HG03095 (cell line): Measurements from ENCODE around the gene MYO3A.
"Not testable (repeated sequence)": the region's sequence is repeated elsewhere in the genome, so short reads cannot be mapped to it uniquely, and the experiment has no call there.

Source experiments
- ATAC-seq: cut with Tn5 transposase; IDR thresholded peaks from one replicate; pipeline ENCODE4 v1.9.1; 2021; ENCODE audit warnings: moderate library complexity; ENCODE audit not compliant: unreplicated experiment

Gene MYO3A

DNA sequence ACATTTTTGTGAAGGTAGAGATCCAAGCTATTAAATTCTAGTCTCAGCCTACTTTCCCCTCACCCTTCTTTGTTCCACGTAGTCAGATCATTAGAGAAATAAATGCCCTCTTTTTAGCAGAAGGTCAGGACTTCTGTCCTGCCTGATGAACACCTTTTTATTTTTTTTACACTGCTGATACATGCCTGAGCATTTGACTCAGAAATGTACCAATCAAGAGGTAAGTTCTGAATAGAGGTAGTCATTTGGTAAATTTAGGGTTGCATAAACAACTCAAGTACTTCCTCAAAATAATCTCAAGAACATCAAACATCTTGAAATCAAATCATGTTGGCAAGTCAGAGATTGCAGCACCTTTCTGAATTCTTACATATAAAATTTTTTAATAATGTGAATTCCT, 133.7 kb downstream of the MYO3A start:
- no peak for ATAC-seq

DNA sequence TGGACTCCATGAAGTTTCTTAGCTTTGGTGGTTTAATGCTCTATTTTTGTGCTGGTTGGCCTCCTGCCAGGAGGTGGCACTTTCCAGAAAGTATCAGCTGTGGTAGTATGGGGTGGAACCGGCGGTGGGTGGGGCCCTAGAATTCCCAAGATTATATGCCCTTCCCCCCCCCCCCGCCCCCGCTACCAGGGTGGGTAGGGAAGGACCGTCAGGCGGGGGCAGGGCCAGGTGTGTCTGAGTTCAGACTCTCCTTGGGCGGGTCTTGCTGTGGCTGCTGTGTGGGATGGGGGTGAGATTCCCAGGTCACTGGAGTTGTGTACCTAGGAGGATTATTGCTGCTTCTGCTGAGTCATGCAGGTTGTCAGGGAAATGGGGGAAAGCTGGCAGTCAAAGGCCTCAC, 146.9 kb downstream of the MYO3A start:
- ATAC-seq, result not testable (repeated sequence)

DNA sequence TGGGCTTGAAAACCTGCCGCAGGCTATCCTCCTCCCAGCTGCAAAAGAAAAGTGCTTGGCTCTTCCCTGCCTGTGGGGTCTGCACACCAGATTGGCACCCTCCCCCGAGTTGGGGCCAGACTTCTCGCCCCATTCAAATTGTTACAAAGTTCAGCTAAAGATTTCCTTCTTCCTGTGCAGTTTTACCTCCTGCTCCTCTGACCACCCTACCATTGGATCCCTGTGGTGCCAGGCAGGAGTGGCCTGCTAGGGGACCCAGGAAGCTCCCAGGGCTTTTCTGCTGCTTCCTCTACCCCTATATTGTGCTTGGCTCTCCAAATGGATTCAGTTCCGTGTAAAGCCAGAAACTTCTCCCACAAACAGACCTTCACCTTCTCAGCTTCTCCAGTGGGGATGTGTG, 147.4 kb downstream of the MYO3A start:
- no peak for ATAC-seq

- no peak for ATAC-seq
Measured at GRCh38 chr10:26085549-26085948, 151.5 kb downstream of the MYO3A start.

- no peak for ATAC-seq
Measured at GRCh38 chr10:26087666-26088065, 153.6 kb downstream of the MYO3A start.

DNA sequence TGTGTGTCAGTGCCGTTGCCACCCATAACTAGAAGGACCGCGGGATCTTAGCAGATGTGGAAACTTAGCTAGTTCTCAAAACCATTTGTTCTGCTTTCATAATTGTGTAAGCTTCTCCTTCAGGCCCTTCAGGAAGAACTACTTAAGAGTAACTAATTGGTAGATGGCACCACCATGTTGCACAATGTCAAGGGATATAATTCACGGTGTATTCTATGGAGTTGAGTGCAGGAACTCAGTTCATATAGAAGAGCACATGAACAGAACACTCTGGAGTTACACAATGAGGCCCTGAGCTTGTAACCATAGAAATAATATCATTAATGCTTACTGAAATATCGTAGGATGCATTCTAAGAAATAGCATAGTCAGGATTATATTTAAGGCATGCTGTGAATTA, 156.0 kb downstream of the MYO3A start:
- no peak for ATAC-seq

- no peak for ATAC-seq
Measured at GRCh38 chr10:26090762-26091161, 156.7 kb downstream of the MYO3A start.

GRCh38 chr10:26093229-26093628, 159.2 kb downstream of the MYO3A start:
- ATAC-seq, result no peak

GRCh38 chr10:26095781-26096180, 161.8 kb downstream of the MYO3A start:
- ATAC-seq, result no peak

DNA sequence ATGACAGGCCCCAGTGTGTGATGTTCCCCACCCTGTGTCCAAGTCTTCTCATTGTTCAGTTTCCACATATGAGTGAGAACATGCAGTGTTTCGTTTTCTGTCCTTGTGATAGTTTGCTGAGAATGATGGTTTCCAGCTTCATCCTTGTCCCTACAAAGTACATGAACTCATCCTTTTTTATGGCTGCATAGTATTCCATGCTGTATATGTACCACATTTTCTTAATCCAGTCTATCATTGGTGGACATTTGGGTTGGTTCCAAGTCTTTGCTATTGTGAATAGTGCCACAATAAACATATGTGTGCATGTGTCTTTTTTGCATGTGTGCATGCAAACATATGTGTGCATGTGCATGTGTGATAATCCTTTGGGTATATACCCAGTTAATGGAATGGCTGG, 163.5 kb downstream of the MYO3A start:
- not testable (repeated sequence) for ATAC-seq

GRCh38 chr10:26112532-26112931, 178.5 kb downstream of the MYO3A start:
- ATAC-seq, result no peak

- ATAC-seq, result no peak
Measured at GRCh38 chr10:26138613-26139012, 204.6 kb downstream of the MYO3A start.

GRCh38 chr10:26156019-26156418, 222.0 kb downstream of the MYO3A start:
- no peak for ATAC-seq

- ATAC-seq, result no peak
Measured at GRCh38 chr10:26157734-26158133, 223.7 kb downstream of the MYO3A start.

DNA sequence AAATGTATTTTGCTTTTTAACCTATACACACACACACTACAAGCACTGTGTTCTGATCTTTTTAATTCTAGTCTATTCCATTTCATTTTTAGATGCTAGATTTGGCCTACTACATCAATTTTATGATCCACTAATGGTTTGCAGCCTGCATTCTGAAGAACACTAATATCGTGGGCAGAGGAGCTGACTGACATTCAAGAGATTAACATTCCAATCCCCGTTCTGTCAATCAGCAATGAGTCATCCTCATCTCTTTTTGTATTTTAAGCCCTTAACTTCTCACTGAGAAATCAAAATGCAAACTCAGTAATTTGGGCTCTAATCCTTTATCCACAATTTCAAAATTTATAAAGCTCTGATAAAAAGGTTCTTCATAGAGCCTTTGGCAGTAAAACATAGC, 235.4 kb downstream of the MYO3A start:
- no peak for ATAC-seq

DNA sequence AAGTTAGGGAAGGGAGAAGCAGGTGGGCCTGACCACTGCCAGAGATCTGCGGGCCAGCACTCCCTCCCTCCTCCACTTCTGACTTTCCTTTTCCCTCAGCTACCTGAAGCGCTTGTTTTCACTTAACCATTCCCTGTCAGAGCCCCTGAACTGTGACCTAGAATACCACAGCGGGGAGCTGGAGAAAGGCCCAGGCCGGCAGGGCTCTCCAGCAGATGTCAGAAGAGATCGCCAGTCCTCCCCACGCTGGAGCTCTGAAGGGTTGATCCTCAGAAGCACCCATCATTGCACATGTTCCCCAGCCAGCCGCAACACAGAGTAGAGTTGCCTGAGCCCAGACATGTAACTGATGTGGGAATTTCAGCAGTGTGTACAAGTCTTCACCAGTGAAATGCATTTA, 238.1 kb downstream of the MYO3A start:
- no peak for ATAC-seq

DNA sequence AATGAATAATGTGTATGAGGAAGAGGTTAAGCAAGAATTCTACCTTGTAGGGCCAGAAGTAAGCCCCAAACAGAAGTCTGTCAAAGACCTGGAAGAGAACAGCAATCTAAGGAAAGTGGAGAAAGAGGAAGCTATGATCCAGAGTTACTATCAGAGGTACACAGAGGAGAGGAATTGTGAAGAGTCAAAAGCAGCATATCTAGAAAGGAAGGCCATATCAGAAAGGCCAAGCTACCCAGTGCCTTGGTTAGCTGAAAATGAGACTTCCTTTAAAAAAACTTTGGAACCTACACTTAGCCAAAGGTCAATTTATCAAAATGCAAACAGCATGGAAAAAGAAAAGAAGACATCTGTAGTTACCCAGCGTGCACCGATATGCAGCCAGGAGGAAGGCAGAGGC, 239.8 kb downstream of the MYO3A start:
- no peak for ATAC-seq

DNA sequence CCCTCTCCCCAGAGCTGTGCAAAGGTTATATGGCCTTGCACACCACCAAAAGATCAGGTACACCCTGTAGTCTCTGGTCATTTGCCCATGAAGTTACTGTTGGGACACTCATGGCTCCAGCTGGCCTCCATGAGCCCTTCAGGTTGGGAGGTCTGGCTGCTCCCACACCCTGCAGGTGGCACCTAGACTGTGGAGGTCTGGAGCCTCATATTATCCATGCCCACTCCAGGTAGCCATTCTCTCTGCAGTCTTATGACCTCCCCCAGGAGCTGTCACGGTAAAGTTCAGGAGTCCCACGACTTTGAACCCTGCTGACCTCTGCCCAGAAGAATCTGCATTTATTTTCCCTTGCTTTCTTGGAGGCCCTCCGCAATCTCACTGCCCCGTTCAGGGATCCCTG, 243.3 kb downstream of the MYO3A start:
- ATAC-seq, result no peak

DNA sequence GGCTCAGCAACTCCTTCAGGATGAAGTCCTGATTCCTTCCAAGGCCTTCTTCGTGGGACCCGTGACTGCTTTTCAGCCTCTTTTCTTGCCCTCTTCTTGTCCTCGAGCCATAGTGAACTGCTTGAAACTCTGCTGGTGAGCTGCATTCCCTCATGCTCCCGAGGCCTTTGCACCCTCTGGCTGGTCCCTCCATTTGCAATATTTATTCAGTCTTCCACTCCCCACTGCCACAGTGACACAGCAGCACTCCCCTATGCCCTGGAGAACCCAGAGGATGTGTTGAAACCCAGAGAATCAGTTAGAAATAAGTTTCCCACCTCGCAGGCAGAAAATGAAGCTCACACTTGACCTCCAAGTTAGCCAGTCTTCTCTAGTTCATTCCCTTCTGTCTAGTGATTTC, 260.2 kb downstream of the MYO3A start:
- no peak for ATAC-seq

DNA sequence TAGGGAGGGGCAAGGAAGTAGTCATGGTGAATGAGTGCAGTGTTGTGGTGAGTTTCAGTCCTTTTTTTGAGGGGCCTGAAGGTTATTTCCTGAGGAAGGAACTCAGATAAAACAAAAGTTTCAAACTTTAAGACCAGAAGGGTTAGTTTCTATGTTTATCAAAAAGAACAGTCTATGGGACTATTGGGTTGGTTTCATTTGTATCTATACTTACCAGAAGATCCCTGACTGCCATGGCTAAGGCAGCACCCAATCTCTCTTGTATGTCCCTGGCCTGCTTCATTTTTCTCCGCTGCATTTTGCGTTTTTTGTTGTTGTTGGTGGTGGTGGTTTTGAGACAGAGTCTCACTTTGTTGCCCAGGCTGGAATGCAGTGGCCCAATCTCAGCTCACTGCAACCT, 263.2 kb downstream of the MYO3A start:
- ATAC-seq, result no peak

GRCh38 chr10:26198119-26198518, 264.1 kb downstream of the MYO3A start:
- no peak for ATAC-seq

- no peak for ATAC-seq
Measured at GRCh38 chr10:26199841-26200240, 265.8 kb downstream of the MYO3A start.

GRCh38 chr10:26205223-26205622, 271.2 kb downstream of the MYO3A start:
- ATAC-seq, result no peak
